Measurements from ENCODE around the gene DYTN. TPM values are rescaled to one million over a fixed set of nuclear protein-coding genes. Genes with fewer than 3 reads are reported as not detected.

DYTN gene
- total RNA-seq, 1 experiment from 2014 or later, result not detected

DNA sequence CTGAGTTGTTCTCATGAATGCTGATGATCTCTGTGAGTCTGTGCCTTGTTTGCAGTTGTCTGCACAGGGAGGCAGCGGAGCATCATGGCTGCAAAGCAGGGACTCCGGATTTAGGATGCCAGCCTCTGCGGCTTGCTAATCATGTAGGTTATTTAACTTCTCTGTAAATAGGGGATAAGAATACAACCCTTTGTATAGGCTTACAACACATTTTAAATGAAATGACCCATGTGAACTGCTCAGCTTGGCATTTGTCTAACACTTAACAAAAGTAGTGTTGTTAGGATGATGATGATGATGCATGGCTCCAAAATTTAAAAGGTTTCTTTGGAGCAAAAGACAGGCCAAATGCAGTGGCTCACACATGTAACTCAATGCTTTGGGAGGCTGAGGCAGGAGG is 19.4 kb downstream of the DYTN start:
- DNase-seq (ENCODE audit: low read depth), result no peak

DNA sequence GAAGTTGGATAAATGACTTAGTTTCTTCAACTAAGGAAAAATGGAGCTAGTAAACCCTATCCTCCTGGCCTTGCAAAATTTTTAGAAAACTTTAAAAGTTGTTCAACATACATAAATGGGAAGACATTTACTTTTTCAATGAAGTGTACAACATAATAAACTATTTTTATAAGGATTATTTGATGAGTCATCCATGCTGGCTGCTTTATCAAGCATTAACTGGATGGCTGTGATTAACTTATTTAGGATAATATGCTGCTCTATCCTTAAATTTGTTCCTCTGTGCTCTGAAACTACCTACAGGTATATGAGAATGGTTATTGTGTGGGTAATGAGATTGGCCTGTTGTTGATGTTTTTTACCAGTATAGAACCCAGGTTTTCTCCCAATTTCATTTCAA is 21.3 kb downstream of the DYTN start:
- DNase-seq (ENCODE audit: low read depth), result no peak

DNA sequence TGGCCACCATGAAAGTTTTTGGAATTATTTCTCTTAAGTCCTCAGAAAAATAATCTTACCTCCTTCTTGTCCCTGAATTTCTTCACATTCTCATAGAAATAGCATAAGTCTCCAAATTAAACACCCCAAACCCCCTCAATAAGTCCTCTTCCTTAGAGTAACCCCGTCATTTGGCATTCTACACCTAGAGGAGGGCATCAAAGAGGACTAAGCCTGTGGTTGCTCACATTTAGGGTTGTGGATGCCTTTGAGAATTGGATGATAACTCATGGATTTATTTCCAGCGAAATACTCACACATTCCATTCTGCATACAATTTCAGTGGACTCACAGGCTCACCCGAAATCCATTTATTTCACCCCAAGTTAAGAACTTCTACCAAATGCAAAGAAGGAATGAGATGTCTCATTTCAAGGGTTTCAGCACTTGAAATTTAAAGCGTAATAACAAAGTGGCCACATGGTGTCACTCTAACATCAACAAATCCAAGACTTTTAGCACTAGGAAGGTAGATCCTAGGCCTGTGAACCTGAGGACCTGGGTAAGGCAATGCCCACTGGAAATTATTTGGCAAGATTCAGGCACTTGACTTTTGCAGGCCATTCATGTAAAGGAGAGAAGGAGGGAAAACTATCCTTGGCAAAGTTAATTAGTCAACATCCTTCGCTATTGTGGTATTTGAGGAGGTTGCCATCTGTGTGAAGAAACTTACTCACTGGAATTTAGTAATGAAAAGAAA is 24.6 kb downstream of the DYTN start:
- peak; percentile 57 for DNase-seq (ENCODE audit: low read depth)

- no peak for DNase-seq (ENCODE audit: low read depth)
These were observed 25.2 kb downstream of the DYTN start for GRCh38 chr2:206692971-206693370.

DNA sequence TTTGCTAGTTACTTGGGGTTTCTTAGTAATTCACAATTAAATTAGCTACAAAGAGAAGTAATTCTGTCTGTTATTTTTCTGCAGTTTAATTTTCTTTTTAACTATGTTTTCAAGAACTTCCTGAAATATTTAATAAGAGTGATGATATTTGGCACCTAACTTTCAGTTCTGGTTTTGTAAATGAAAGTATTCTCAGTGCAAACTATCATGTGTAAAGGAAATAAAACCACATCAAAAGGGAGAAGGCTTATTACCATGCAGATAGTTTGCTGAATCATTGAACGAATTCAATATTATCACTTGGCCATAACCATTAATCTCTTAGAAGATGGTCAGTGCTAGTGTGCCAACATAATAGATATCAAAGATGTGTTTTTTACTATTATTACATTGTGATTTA is 29.2 kb downstream of the DYTN start:
- no peak for DNase-seq (ENCODE audit: low read depth)

GRCh38 chr2:206688453-206688852 is 29.7 kb downstream of the DYTN start:
- DNase-seq (ENCODE audit: low read depth), result no peak

- DNase-seq (ENCODE audit: low read depth), result no peak
These were observed 34.6 kb downstream of the DYTN start for GRCh38 chr2:206683546-206683945.

DNA sequence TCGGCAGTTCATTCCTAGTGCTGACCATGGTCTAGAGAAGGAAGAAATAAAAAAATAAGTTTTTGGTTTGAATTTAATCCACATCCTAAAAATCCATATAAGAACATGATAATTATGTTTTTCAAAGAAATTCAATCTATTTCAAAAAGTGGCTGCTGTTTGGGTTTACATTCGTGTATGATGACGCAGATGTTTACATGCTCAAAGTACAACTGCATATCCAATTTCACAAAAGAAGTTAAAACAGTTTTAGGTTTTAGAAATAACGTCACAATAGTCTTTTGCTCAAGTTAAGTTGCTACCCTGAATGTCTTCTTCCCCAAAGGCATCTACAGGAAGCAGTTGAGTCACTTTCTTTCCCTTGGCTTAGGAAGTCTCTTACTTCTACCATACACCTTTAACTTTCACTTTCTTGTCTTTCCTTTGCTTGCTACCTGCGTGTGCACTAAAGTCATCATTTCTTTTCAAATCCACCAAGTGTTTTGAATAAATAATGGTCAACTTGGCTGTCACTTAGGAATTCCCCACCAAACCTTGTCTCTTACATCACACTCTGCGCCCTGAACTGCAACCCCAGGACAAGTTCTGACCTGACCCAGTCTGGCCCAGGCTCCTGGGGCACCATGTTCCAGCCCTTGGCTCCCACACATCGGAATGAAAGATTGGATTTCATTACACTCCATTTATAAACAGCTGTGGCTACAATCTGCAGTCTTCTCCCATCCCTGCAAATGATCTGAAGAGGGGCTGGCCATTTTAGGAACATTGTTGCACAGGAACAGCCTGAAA is 47.5 kb downstream of the DYTN start:
- peak; percentile 3 for DNase-seq (ENCODE audit: low read depth)

DNA sequence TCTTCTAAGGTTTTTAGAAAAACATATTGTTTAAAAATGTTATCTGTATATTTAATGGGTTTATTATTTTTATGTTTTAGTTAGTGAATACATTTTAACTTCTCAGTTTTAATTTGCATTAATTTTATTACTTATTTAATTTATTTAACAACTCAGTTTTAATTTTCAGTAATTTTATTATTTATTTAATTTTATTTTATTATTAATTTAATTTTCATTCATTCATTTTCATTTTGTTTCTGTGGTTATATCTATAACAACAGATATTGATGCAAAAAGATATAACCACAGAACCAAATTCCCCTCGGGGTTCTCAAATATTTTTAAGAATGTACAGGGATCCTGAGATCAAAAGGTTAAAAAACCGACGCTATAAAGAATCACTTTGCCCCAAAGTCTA is 52.9 kb downstream of the DYTN start:
- DNase-seq (ENCODE audit: low read depth), result no peak

GRCh38 chr2:206657087-206657486 is 61.1 kb downstream of the DYTN start:
- peak; percentile 21 for DNase-seq (ENCODE audit: low read depth)

- DNase-seq (ENCODE audit: low read depth), result no peak
These were observed 70.2 kb downstream of the DYTN start for GRCh38 chr2:206647985-206648384.

GRCh38 chr2:206642075-206643025 is 75.8 kb downstream of the DYTN start, which contains the start of gene FAM237A:
FAM237A (plus strand) TSS chr2:206642487; CDS start chr2:206644237, 1,750 bp downstream.
- DNase-seq (ENCODE audit: low read depth), result peak; percentile 54

DNA sequence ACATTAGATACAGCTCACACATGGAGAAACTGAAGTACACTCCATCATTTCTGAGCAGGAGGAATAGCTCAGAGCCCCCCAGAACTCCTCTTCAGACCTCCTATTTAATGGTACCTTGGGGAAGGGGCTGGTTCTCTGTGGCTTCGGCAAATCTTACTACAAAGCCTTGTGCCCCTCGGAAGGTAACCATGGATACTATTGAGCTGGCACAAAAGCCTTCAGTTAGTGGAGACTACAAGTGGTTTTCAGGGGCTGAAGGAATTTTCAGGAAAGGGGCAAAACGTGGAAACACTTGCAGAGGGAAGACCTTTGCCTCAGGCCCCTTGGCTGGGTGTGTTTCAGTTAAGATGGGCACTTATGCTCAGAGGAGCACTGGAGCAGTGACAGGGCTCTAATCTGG is 77.0 kb downstream of the DYTN start:
- no peak for DNase-seq (ENCODE audit: low read depth)

GRCh38 chr2:206639636-206640035 is 78.6 kb downstream of the DYTN start:
- DNase-seq (ENCODE audit: low read depth), result no peak

DNA sequence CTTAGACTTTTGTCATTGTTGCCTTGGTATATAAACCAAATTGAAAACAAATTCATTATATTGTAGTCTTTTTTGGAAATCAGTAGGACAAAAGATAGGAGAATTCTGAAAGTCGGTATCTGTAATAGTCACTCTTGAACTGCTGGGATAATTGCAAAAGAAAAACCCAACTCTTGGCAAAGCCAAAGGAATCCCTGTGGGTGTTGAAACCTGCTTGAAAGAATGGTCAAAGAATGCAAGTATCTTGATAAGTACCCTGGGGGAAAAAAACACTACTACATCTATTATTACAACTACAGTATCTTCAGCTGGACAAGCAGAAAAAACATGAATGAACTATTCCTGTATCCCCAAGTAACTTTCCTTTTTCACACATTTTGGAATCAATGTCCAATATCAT is 83.2 kb downstream of the DYTN start:
- DNase-seq (ENCODE audit: low read depth), result no peak

DNA sequence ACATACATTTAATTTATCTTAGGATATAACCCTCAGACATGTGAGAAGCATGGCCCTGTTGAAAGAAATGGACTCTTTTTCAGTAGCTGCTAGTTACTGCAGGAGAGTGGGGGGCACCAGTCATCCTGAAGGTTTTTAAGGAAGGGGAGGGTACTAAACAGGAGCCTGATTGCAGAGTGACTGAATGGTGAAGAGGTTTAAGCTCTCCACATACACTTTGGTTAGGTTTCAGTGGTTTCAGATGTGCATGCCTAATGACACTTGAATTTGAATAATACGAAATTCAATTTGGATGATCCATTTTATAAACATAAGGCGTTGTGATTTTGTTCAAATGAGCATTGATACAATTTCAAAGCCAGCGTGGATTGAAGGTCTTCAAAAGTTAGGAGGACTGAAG is 86.9 kb downstream of the DYTN start:
- no peak for DNase-seq (ENCODE audit: low read depth)

DNA sequence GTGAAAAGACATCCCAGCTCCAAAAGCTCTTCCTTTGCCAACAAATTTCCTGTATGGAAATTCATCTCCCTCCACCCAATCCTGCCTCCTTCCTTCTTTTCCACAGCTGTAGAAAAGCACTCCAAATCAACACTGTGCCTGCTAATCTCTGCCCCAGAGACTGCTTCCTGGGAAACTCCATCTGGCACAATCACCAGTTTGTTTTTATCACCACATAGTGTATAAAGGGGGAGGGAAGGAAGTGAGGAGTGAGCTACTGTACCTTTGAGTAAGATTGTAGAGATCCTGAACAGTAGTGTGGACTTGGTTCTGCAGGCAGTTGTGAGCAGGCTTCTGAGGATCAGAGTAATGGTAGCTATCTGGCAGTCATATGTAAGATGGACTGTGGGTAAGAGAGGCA is 90.6 kb downstream of the DYTN start:
- DNase-seq (ENCODE audit: low read depth), result no peak

DNA sequence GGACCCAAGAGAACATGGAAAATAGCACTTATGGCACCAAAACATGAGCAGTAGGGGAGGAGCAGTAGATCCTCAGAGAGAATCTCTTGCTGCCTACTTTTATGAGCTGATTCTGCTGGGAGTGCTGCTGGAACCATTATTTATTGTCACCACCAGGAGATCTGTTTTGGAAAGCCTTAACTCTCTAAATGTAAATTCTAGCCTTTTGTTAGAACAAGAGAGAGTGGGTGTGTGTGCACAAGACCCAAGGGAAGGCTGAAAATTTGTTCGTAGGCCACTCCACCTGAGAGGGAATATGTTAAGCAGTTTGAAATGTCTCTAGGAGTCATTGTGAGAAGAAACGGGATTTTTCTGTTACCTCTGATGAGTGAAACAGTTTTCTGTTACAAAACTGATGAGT is 92.1 kb downstream of the DYTN start:
- DNase-seq (ENCODE audit: low read depth), result no peak

DNA sequence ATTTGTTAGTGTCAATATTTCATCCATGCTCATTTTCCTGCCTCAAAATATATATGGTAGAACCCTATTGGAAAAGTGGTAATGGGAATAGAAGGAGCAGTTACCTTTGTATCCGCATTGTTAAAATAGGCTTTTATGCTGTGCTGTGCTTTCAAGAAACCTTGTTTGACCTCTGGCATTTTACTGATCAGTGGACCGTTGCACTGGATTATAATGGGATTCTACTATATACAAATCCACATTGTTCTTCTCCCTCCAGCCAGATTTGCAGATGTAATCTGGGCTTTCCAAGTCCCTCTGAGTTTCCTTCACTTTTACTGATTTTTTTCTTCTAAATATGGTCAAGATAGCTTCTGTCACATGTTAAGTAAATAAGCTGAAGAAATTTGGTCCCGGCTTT is 99.2 kb downstream of the DYTN start:
- DNase-seq (ENCODE audit: low read depth), result no peak

DNA sequence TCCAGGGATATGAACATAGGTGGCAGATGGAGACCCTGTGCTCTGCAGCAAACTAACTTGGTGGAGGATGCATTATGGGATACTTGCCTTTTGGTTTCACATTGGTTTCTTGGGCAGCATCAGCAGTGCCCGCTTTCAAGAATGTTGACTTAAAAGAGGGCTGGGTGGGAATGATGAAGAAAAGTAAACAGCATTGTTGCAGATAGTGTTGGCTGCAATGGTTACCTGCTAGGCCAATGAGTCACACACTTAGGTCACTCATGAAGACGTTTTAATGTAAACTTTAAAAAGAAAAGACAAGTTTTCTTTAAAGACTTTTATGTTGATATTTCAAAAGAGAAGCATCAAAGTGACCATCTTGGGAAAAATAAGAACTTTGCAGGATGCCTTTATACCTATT is 102.0 kb downstream of the DYTN start:
- DNase-seq (ENCODE audit: low read depth), result peak; percentile 65

DNA sequence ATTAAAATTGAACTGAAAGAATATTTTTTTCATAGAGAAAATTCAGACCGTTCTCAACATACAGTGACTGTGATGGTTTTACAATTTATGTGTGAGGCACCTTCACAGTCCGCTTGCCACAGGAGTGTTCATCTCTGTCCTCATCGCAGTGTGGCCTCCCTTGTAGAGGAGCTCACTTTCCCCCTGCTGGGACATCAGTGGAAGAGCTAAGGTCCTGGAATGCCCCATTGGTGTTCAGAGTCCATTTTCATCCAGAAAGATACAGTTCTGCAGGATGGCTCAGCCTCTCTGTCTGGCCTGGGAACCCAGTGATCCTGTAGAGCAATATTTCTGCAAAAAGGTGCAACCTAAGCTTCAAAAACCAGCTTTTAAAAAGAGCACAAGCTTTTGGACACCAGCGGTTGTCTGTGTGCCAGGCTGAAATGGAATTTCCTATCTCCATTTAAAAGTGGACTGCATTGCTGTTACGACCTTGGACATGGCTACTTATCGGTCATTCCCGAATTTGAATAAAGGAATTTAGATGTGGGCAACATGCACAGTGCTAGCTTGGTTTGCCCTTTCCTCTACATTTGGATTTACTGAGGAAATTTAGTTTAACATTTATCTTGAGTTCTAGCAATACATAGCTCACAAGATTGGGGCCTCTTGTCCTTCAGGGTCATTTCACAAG is 102.6 kb downstream of the DYTN start:
- DNase-seq (ENCODE audit: low read depth), result peak; percentile 39

DNA sequence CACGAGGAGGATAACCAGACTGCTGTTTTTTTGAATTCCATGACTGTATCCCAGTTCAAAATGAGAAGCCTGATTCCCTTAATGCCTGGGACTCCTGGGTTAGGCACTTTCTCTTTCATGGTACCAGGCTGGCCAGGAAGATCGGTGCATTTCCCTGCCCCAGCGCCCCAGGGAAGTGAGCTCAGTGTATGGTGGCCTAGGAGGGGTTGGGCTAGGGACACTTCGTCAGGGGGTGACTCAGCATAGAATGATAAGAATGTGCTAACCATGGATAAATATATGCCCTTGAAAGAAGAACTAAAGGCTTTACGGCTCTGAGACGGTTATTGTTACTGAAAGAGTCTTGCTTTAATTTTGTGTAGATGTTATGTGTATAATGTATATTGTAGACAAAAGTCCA is 103.4 kb downstream of the DYTN start:
- DNase-seq (ENCODE audit: low read depth), result peak; percentile 92
